GM12891 (cell line): ENCODE data around the gene UBR2.

Experiments used
- PAX5 ChIP-seq: IDR thresholded peaks from 2 replicates; pipeline ENCODE4 v1.6.1; 2011; ENCODE audit warnings: low read length, moderate library complexity, mild to moderate bottlenecking; ENCODE audit not compliant: insufficient read depth, severe bottlenecking
- POLR2A ChIP-seq: IDR thresholded peaks from 2 replicates; pipeline ENCODE4 v1.6.1; 2011; ENCODE audit warnings: low read depth, low read length, control low read depth
- POLR2AphosphoS5 ChIP-seq: IDR thresholded peaks from 2 replicates; pipeline ENCODE4 v1.6.1; 2011; ENCODE audit warnings: low read depth, low read length, control low read depth
- POU2F2 ChIP-seq: IDR thresholded peaks from 2 replicates; pipeline ENCODE4 v1.6.1; 2011; ENCODE audit warnings: low read depth, mild to moderate bottlenecking, control low read depth, low read length, moderate library complexity
- SPI1 ChIP-seq: IDR thresholded peaks from 2 replicates; pipeline ENCODE4 v1.6.1; 2011; ENCODE audit warnings: low read depth, low read length, control low read depth
- TAF1 ChIP-seq: IDR thresholded peaks from 2 replicates; pipeline ENCODE4 v1.6.1; 2011; ENCODE audit warnings: low read depth, low read length, control low read depth

DNA sequence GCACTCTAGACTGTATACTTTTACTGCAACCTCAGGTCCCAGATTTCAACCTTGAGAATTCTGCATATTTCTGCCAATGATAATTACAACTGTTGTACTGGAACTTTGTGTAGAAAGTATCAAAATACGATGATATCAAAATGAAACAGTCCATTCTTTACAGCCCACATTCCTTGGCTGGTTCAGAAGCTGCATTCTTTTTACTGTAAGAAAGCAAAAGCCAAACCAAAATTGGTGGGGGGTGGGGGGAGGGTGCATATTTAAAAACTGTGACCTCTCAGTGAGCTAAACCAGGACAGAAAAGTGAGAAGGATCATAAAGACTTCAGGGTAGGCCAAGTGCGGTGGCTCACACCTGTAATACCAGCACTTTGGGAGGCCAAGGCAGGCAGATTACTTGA lies 41.8 kb upstream of the UBR2 start:
- no peak for TF ChIP-seq SPI1
- no peak for TF ChIP-seq TAF1
- no peak for TF ChIP-seq POLR2A
- no peak for TF ChIP-seq POLR2AphosphoS5
- TF ChIP-seq POU2F2: no peak
- TF ChIP-seq PAX5: no peak
